Caco-2 (cell line): Measurements from ENCODE around the gene DNAJC4. TPM values are rescaled to one million over a fixed set of nuclear protein-coding genes. Genes with fewer than 3 reads are reported as not detected.

Experiments
- BruUV-seq: library from RNA; stranded (reverse); fragments of 400-500 nt; replicated peaks from 2 replicates; lab custom pipeline; 2021; lab: Mats Ljungman, UMichigan
- CTCF ChIA-PET: fragments of 300-600 bp; sonication (Branson Sonifier 250); formaldehyde crosslinking; loops from one replicate; lab custom pipeline; 2022; ENCODE audit warnings: antibody characterized with exemption; lab: Charles Lee
- POLR2A ChIA-PET: fragments of 300-600 bp; sonication (Branson Sonifier 250); formaldehyde crosslinking; loops from one replicate; lab custom pipeline; 2022; ENCODE audit warnings: antibody characterized with exemption; lab: Charles Lee
- DNase-seq, 2 experiments: peaks; one replicate each; pipeline versions ENCODE4 v3.0.0 to v3.0.0-alpha.2; 2020 to 2022
- H3K27me3 ChIP-seq: replicated peaks from 2 replicates; pipeline ENCODE4 v1.6.0; 2011; ENCODE audit warnings: low read length; ENCODE audit not compliant: control insufficient read depth, insufficient read depth
- H3K36me3 ChIP-seq: 2 replicates; pipeline ENCODE4 v1.5.1; 2011; ENCODE audit warnings: low read length; ENCODE audit not compliant: control insufficient read depth, insufficient read depth
- H3K4me1 ChIP-seq: fragments of 250-450 bp; sonication (Bioruptor Pico); 2 replicates; pipeline ENCODE4 v1.5.1; 2020; ENCODE audit warnings: mild to moderate bottlenecking
- H3K4me3 ChIP-seq: 2 replicates; pipeline ENCODE4 v1.5.1; 2011; ENCODE audit warnings: low read depth, mild to moderate bottlenecking, control low read depth, low read length
- H3K9me3 ChIP-seq: fragments of 250-450 bp; sonication (Bioruptor Pico); 2 replicates; pipeline ENCODE4 v1.5.1; 2020; ENCODE audit warnings: mild to moderate bottlenecking, moderate library complexity
- H3K27ac Mint-ChIP-seq: one replicate; pipeline ENCODE4 v1.8.0; 2022; ENCODE audit warnings: mixed read lengths; ENCODE audit not compliant: unreplicated experiment
- H3K27me3 Mint-ChIP-seq: one replicate; pipeline ENCODE4 v1.8.0; 2022; ENCODE audit warnings: mixed read lengths; ENCODE audit not compliant: insufficient read depth, unreplicated experiment
- H3K36me3 Mint-ChIP-seq: one replicate; pipeline ENCODE4 v1.8.0; 2022; ENCODE audit warnings: mild to moderate bottlenecking, mixed read lengths; ENCODE audit not compliant: insufficient read depth, unreplicated experiment
- H3K4me1 Mint-ChIP-seq: one replicate; pipeline ENCODE4 v1.8.0; 2022; ENCODE audit warnings: low read depth, mixed read lengths; ENCODE audit not compliant: unreplicated experiment
- H3K4me3 Mint-ChIP-seq: one replicate; pipeline ENCODE4 v1.8.0; 2022; ENCODE audit warnings: mild to moderate bottlenecking, moderate library complexity, mixed read lengths; ENCODE audit not compliant: unreplicated experiment
- H3K9me3 Mint-ChIP-seq: one replicate; pipeline ENCODE4 v1.8.0; 2022; ENCODE audit warnings: mixed read lengths; ENCODE audit not compliant: unreplicated experiment
- intact Hi-C: fragments of 100-400 bp; cut with micrococcal nuclease; formaldehyde crosslinking; loops from one replicate; pipeline ENCODE4 v1.10.0; 2022; ENCODE audit not compliant: unreplicated experiment
- total RNA-seq: library from RNA; stranded (reverse); gene quantifications from 2 replicates; pipeline ENCODE4 v1.2.3, GENCODE V29; 2022
- TF ChIP-seq, protein P1 (sequence below), 2 experiments: fragments of 200-600 bp in 1 of 2; IDR thresholded peaks; 1 replicate in 1 of 2; 2 replicates in 1 of 2; pipeline versions ENCODE4 v1.5.1 to v1.8.0; 2011 to 2022; ENCODE audit warnings: antibody characterized with exemption in 1 of 2, control low read depth in 1 of 2, inconsistent platforms in 1 of 2, low read depth in 1 of 2, low read length in 1 of 2, mild to moderate bottlenecking in 1 of 2, moderate library complexity in 1 of 2; ENCODE audit not compliant: insufficient read depth in 1 of 2, severe bottlenecking in 1 of 2, unreplicated experiment in 1 of 2

Gene DNAJC4
- total RNA-seq, 1 experiment from 2014 or later = 22.9 TPM

DNA sequence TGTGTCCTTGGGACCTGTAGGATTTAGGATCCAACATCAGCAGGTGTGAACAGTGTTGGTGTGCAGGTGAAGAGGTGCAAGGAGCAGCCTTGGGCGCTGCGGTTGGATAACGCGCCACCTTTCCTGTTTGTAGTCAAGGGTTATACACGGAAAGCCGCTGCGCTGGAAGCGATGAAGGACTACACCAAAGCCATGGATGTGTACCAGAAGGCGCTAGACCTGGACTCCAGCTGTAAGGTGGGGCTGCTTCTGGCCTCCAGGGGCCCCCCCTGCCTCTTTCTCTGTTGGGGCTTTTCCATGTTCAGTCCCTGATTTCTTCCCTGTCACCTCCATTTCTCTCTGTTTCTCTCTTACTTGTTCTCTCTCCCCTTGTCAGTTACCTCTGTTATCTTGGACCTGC, 27.4 kb upstream of the DNAJC4 start:
- BruUV-seq = no TSS peak
- Mint-ChIP-seq H3K27me3 (no peaks in the 10 kb centered on the region), H3K36me3 (peaks cover 85% of the 10 kb centered on the region), H3K4me3 (no peak overlapping the region), H3K4me1 (no peaks in the 10 kb centered on the region), H3K9me3 (no peaks in the 10 kb centered on the region), H3K27ac (no peak overlapping the region)
- ChIA-PET POLR2A (no interaction called here), CTCF (no interaction called here)
- Histone ChIP-seq H3K9me3 (no peaks in the 10 kb centered on the region), H3K4me1 (no peaks in the 10 kb centered on the region), H3K27me3 (no peaks in the 10 kb centered on the region), H3K4me3 (no peak overlapping the region), H3K36me3 (peaks cover 7% of the 10 kb centered on the region)
- TF ChIP-seq, protein P1, sequence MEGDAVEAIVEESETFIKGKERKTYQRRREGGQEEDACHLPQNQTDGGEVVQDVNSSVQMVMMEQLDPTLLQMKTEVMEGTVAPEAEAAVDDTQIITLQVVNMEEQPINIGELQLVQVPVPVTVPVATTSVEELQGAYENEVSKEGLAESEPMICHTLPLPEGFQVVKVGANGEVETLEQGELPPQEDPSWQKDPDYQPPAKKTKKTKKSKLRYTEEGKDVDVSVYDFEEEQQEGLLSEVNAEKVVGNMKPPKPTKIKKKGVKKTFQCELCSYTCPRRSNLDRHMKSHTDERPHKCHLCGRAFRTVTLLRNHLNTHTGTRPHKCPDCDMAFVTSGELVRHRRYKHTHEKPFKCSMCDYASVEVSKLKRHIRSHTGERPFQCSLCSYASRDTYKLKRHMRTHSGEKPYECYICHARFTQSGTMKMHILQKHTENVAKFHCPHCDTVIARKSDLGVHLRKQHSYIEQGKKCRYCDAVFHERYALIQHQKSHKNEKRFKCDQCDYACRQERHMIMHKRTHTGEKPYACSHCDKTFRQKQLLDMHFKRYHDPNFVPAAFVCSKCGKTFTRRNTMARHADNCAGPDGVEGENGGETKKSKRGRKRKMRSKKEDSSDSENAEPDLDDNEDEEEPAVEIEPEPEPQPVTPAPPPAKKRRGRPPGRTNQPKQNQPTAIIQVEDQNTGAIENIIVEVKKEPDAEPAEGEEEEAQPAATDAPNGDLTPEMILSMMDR (IDR thresholded peaks at IDR 0.05; ENCODE audit: insufficient read depth in 1 of 2, low read depth in 1 of 2, low read length in 1 of 2, severe bottlenecking in 1 of 2, unreplicated experiment in 1 of 2) = no peak
- intact Hi-C loops = no loop called here
- no peak for DNase-seq

DNA sequence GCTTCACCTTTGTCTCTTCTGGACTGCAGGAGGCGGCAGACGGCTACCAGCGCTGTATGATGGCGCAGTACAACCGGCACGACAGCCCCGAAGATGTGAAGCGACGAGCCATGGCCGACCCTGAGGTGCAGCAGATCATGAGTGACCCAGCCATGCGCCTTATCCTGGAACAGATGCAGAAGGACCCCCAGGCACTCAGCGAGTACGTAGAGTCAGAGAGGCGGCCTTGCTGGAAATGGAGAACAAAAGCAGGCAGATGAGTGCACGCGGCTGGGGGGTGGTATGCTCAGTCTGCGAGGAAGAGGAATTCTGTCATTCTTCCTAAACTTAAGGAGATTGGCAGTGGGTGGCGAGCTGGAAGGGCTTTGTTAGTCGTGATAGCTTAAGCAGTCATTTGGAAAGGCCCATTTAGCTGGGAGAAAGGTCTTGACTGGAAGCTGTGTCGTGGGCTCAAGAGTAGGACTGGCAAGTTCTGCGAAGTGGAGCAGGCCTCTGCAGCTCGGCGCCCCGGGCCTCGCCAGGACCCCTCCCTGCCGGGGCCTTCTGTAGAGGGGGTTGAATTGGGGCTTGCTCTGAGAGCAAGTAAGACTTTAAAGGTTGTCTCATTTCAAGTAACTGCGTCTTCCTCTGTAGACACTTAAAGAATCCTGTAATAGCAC, 26.8 kb upstream of the DNAJC4 start:
- H3K4me3 Mint-ChIP-seq = no peak overlapping the region
- peaks cover 83% of the 10 kb centered on the region for H3K36me3 Mint-ChIP-seq
- no peaks in the 10 kb centered on the region for H3K9me3 ChIP-seq

DNA sequence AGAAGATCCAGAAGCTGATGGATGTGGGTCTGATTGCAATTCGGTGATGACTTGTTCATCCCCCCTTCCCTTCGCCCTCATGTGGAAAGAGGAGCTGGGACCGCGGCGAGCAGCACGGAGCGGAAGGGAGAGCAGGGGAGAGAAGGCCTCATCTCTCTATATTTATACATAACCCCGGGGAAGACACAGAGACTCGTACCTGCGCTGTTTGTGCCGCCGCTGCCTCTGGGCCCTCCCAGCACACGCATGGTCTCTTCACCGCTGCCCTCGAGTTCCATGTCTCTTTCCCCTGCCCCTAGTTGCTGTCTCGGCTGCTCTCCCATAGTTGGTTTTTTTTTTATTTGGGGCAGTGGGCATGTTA, 26.3 kb upstream of the DNAJC4 start:
- no peak for DNase-seq
- Mint-ChIP-seq H3K27ac (peak overlapping the region; percentile 39), H3K9me3 (no peaks in the 10 kb centered on the region), H3K27me3 (no peaks in the 10 kb centered on the region), H3K4me1 (no peaks in the 10 kb centered on the region), H3K4me3 (no peak overlapping the region), H3K36me3 (peaks cover 83% of the 10 kb centered on the region)
- Histone ChIP-seq H3K36me3 (peaks cover 5% of the 10 kb centered on the region), H3K4me3 (no peak overlapping the region), H3K4me1 (no peaks in the 10 kb centered on the region), H3K9me3 (no peaks in the 10 kb centered on the region), H3K27me3 (no peaks in the 10 kb centered on the region)
- intact Hi-C loops = loop anchor here (1.0 kb wide), 1 partner anchor 30 kb away; the partner anchor contains the start of gene VEGFB
- CTCF ChIA-PET = interaction anchor here (0.6 to 1.3 kb wide), 9 partner anchors 19 to 132 kb away, joined by 3 to 9 read pairs (median 6); partner anchors contain the start of genes NUDT22, STIP1 and TRPT1
- TSS peak; percentile 90 for BruUV-seq
- POLR2A ChIA-PET = interaction anchor here (0.6 to 1.9 kb wide), 4 partner anchors 18 to 114 kb away, joined by 3 to 7 read pairs (median 6); partner anchors contain the start of genes ESRRA, PRDX5 and STIP1
- TF ChIP-seq, protein P1 (IDR thresholded peaks at IDR 0.05; ENCODE audit: insufficient read depth in 1 of 2, low read depth in 1 of 2, low read length in 1 of 2, severe bottlenecking in 1 of 2, unreplicated experiment in 1 of 2) = no peak

More for the DNA sequence above, 26.8 kb upstream of the DNAJC4 start:
- no peaks in the 10 kb centered on the region for H3K4me1 Mint-ChIP-seq
- H3K4me1 ChIP-seq = no peaks in the 10 kb centered on the region
- H3K36me3 ChIP-seq = peaks cover 5% of the 10 kb centered on the region
- ChIA-PET POLR2A (interaction anchor here (1.9 kb wide), 1 partner anchor 18 kb away, joined by 7 read pairs; the partner anchor contains the start of gene STIP1), CTCF (no interaction called here)
- TF ChIP-seq, protein P1 (IDR thresholded peaks at IDR 0.05; ENCODE audit: insufficient read depth in 1 of 2, low read depth in 1 of 2, low read length in 1 of 2, severe bottlenecking in 1 of 2, unreplicated experiment in 1 of 2) = no peak
- BruUV-seq = no TSS peak
- H3K27ac Mint-ChIP-seq = no peak overlapping the region
- no peak overlapping the region for H3K4me3 ChIP-seq
- no peaks in the 10 kb centered on the region for H3K9me3 Mint-ChIP-seq
- no peak for DNase-seq
- H3K27me3 ChIP-seq = no peaks in the 10 kb centered on the region
- H3K27me3 Mint-ChIP-seq = no peaks in the 10 kb centered on the region
- intact Hi-C loops = loop anchor here (1.0 kb wide), 1 partner anchor 31 kb away; the partner anchor contains the start of gene VEGFB
